Spleen (tissue), 11 donors: Measurements from ENCODE around the gene IFT43. TPM values are rescaled to one million over a fixed set of nuclear protein-coding genes. Genes with fewer than 3 reads are reported as not detected.

Source experiments
- DNase-seq: peaks from one replicate; pipeline ENCODE4 v3.0.0-alpha.2; 2020
- H3K27ac ChIP-seq, 8 donors: fragments of 200-600 bp; sonication (generic) in 7 of 8; 1 replicate in 4 of 8; 2 replicates in 4 of 8; pipeline versions ENCODE4 v1.5.0 to v1.8.0; 2016 to 2021; ENCODE audit warnings: inconsistent platforms in 4 of 8, mild to moderate bottlenecking in 4 of 8, moderate library complexity in 1 of 8
- H3K27me3 ChIP-seq, 7 donors: fragments of 200-600 bp; sonication (generic) in 6 of 7; replicated peaks in 1 of 7; 1 replicate in 4 of 7; 2 replicates in 3 of 7; pipeline versions ENCODE4 v1.5.0 to v1.8.0; 2016 to 2021; ENCODE audit warnings: inconsistent platforms in 3 of 7, mild to moderate bottlenecking in 1 of 7
- H3K36me3 ChIP-seq, 6 donors: fragments of 200-600 bp; sonication (generic) in 5 of 6; 1 replicate in 4 of 6; 2 replicates in 2 of 6; pipeline versions ENCODE4 v1.5.0 to v1.8.0; 2016 to 2021; ENCODE audit warnings: inconsistent platforms in 2 of 6
- H3K4me1 ChIP-seq, 6 donors: fragments of 200-600 bp; sonication (generic) in 5 of 6; 1 replicate in 3 of 6; 2 replicates in 3 of 6; pipeline versions ENCODE4 v1.5.0 to v1.8.0; 2016 to 2021; ENCODE audit warnings: inconsistent platforms in 3 of 6
- H3K4me3 ChIP-seq, 8 donors: fragments of 200-600 bp; sonication (generic) in 7 of 8; 1 replicate in 4 of 8; 2 replicates in 4 of 8; pipeline versions ENCODE4 v1.5.0 to v1.8.0; 2016 to 2021; ENCODE audit warnings: inconsistent platforms in 4 of 8, mild to moderate bottlenecking in 4 of 8, moderate library complexity in 2 of 8
- H3K9me3 ChIP-seq, 8 donors: fragments of 200-600 bp; sonication (generic) in 7 of 8; 1 replicate in 4 of 8; 2 replicates in 4 of 8; pipeline versions ENCODE4 v1.5.0 to v1.8.0; 2016 to 2021; ENCODE audit warnings: inconsistent platforms in 4 of 8
- CTCF ChIP-seq, 11 experiments: fragments of 200-600 bp in 7 of 11; fragments of 450-650 bp in 4 of 11; sonication (generic) in 4 of 11; IDR thresholded peaks in 8 of 11; conservative IDR thresholded peaks in 3 of 11; 1 replicate in 7 of 11; 2 replicates in 4 of 11; pipeline versions ENCODE4 v1.4.0 to v1.8.0; 2016 to 2021; ENCODE audit warnings: antibody characterized with exemption in 11 of 11, inconsistent platforms in 4 of 11, mild to moderate bottlenecking in 1 of 11
- POLR2A ChIP-seq, 3 donors: fragments of 450-650 bp; IDR thresholded peaks; one replicate each; pipeline ENCODE4 v1.5.1; 2017; ENCODE audit warnings: antibody characterized with exemption in 3 of 3, mild to moderate bottlenecking in 1 of 3
- POLR2AphosphoS5 ChIP-seq, 3 donors: sonication (generic); formaldehyde crosslinking; IDR thresholded peaks; one replicate each; pipeline ENCODE4 v1.5.1; 2017; ENCODE audit warnings: antibody characterized with exemption in 3 of 3
- WGBS, 5 donors: extraction: QIAGEN DNeasy Blood & Tissue Kit in 3 of 5; methylation state at CpG; one replicate each; pipeline versions ENCODE4 v1.1.5 to v1.1.7; 2013 to 2018; 5-methylcytosine and 5-hydroxymethylcytosine counted together
- intact Hi-C: fragments of 100-400 bp; cut with DNase I; formaldehyde crosslinking; loops from one replicate; pipeline ENCODE4 v1.15.0; 2023; ENCODE audit warnings: low total_unique reads
- polyA plus RNA-seq, 3 donors: library from polyadenylated mRNA; stranded (reverse); fragments of 200-250 nt; gene quantifications; one replicate each; pipeline ENCODE4 v1.2.1, GENCODE V29; 2013
- total RNA-seq, 7 donors: library from RNA; depleted of rRNA in 3 of 7; stranded (reverse); fragments of >200 nt in 3 of 7; fragmentation: NEBNext Ultra II Directional in 4 of 7; extraction: Animal tissue kit (Norgen Biotek cat#: 25700) in 4 of 7; gene quantifications; one replicate each; pipeline versions ENCODE4 v1.1.0 to v1.2.1, GENCODE V29; 2016 to 2021
- donor health status: healthy with polysubstance abuse.
- donor health status: DM: no; HTN: no; CAD: no; lungs with moderate emphysema.
- donor health status: DM: no; HTN: no; CAD: no.
- donor health status: Bipolar disorder and iron deficiency.
- donor health status: healthy.
- donor health status: DM: no; HTN: no; CAD: no.
- donor health status: DM: yes; HTN: yes; CAD: no.

IFT43 gene
- total and polyA plus RNA-seq, 10 donors = 19.8 to 39.9 (median 27.4) TPM

- no peak for DNase-seq
- Histone ChIP-seq H3K4me1 (peaks cover 0 to 4% (median 0%) of the 10 kb centered on the region in 6 donors), H3K27ac (no peak overlapping the region), H3K27me3 (peaks cover 0 to 26% (median 0%) of the 10 kb centered on the region in 7 donors), H3K9me3 (no peaks in the 10 kb centered on the region), H3K4me3 (no peak overlapping the region), H3K36me3 (no peaks in the 10 kb centered on the region)
- TF ChIP-seq POLR2AphosphoS5 (IDR thresholded peaks at IDR 0.05) (no peak), CTCF (IDR thresholded peaks at IDR 0.05 in 8 of 11, conservative IDR thresholded peaks at IDR 0.05 in 3 of 11) (no peak), POLR2A (IDR thresholded peaks at IDR 0.05) (no peak)
- intact Hi-C loops = no loop called here
- 57 to 82% (median 70%) methylated on average over 10 of the region's 10 CpGs for WGBS, 5 donors
Measured at GRCh38 chr14:76101391-76102379, 116.1 kb downstream of the IFT43 start.

GRCh38 chr14:76104802-76105355 lies 119.3 kb downstream of the IFT43 start:
- intact Hi-C loops = no loop called here

GRCh38 chr14:76106188-76106587 lies 120.6 kb downstream of the IFT43 start:
- peaks cover 0 to 5% (median 0%) of the 10 kb centered on the region in 7 donors for H3K27me3 ChIP-seq
- WGBS, 5 donors = 84 to 95% (median 90%) methylated on average over 2 of the region's 2 CpGs
- no peaks in the 10 kb centered on the region for H3K36me3 ChIP-seq
- no peak overlapping the region for H3K4me3 ChIP-seq
- TF ChIP-seq CTCF (IDR thresholded peaks at IDR 0.05 in 8 of 11, conservative IDR thresholded peaks at IDR 0.05 in 3 of 11) (no peak), POLR2A (IDR thresholded peaks at IDR 0.05) (no peak)
- intact Hi-C loops = no loop called here
- H3K9me3 ChIP-seq = peaks cover 0 to 4% (median 0%) of the 10 kb centered on the region in 8 donors
- H3K4me1 ChIP-seq = no peaks in the 10 kb centered on the region
- H3K27ac ChIP-seq = no peak overlapping the region
- no peak for DNase-seq

More at GRCh38 chr14:76104802-76105355, 119.3 kb downstream of the IFT43 start:
- Histone ChIP-seq H3K27ac (no peak overlapping the region), H3K9me3 (peaks cover 0 to 4% (median 0%) of the 10 kb centered on the region in 8 donors), H3K36me3 (no peaks in the 10 kb centered on the region), H3K27me3 (peaks cover 0 to 15% (median 0%) of the 10 kb centered on the region in 7 donors), H3K4me1 (peaks cover 0 to 4% (median 0%) of the 10 kb centered on the region in 6 donors), H3K4me3 (no peak overlapping the region)
- 80 to 89% (median 84%) methylated on average over 8 of the region's 8 CpGs for WGBS, 5 donors
- no peak for DNase-seq
- no peak for TF ChIP-seq POLR2A (IDR thresholded peaks at IDR 0.05)
- no peak for TF ChIP-seq CTCF (IDR thresholded peaks at IDR 0.05 in 8 of 11, conservative IDR thresholded peaks at IDR 0.05 in 3 of 11)
- TF ChIP-seq POLR2AphosphoS5 (IDR thresholded peaks at IDR 0.05) = no peak
